GM18861 (cell line): ENCODE data around the gene N4BP2L2.

Experiments used
- ATAC-seq: cut with Tn5 transposase; IDR thresholded peaks from one replicate; pipeline ENCODE4 v1.9.1; 2021; ENCODE audit not compliant: unreplicated experiment

The N4BP2L2 gene

GRCh38 chr13:32471187-32471922 lies 67.2 kb downstream of the N4BP2L2 start:
- ATAC-seq: no peak

GRCh38 chr13:32468502-32469142 lies 70.0 kb downstream of the N4BP2L2 start:
- ATAC-seq: no peak

GRCh38 chr13:32456591-32456990 lies 82.0 kb downstream of the N4BP2L2 start:
- no peak for ATAC-seq

GRCh38 chr13:32455594-32455903 lies 83.0 kb downstream of the N4BP2L2 start:
- ATAC-seq: no peak

- no peak for ATAC-seq
Measured at GRCh38 chr13:32454886-32455593, 83.6 kb downstream of the N4BP2L2 start.

GRCh38 chr13:32453981-32454380 lies 84.6 kb downstream of the N4BP2L2 start:
- ATAC-seq: no peak

GRCh38 chr13:32448972-32449371 lies 89.6 kb downstream of the N4BP2L2 start:
- ATAC-seq: no peak

GRCh38 chr13:32447894-32448623 lies 90.5 kb downstream of the N4BP2L2 start:
- no peak for ATAC-seq

GRCh38 chr13:32446773-32447465 lies 91.7 kb downstream of the N4BP2L2 start:
- no peak for ATAC-seq

GRCh38 chr13:32446220-32446619 lies 92.4 kb downstream of the N4BP2L2 start:
- ATAC-seq: no peak

- no peak for ATAC-seq
Measured at GRCh38 chr13:32445461-32445860, 93.1 kb downstream of the N4BP2L2 start.

- peak; percentile 49 for ATAC-seq
Measured at GRCh38 chr13:32443111-32443510, 95.5 kb downstream of the N4BP2L2 start.

- ATAC-seq: no peak
Measured at GRCh38 chr13:32438871-32439270, 99.7 kb downstream of the N4BP2L2 start.

- ATAC-seq: no peak
Measured at GRCh38 chr13:32432856-32433255, 105.7 kb downstream of the N4BP2L2 start.

GRCh38 chr13:32431361-32431760 lies 107.2 kb downstream of the N4BP2L2 start:
- no peak for ATAC-seq

- no peak for ATAC-seq
Measured at GRCh38 chr13:32430018-32430747, 108.4 kb downstream of the N4BP2L2 start.

GRCh38 chr13:32429433-32429909 lies 109.1 kb downstream of the N4BP2L2 start:
- no peak for ATAC-seq

GRCh38 chr13:32428581-32429432 lies 109.8 kb downstream of the N4BP2L2 start:
- no peak for ATAC-seq
